Fibroblast of lung (primary cell): ENCODE data around the gene HAGH.

Experiments used
- EZH2 ChIP-seq: IDR thresholded peaks from 2 replicates; pipeline ENCODE4 v1.5.1; 2012; ENCODE audit warnings: low read length, control low read depth, mild to moderate bottlenecking; ENCODE audit errors: missing control alignments
- TF ChIP-seq, protein P1 (sequence below), 2 donors: IDR thresholded peaks in 1 of 2; conservative IDR thresholded peaks in 1 of 2; 1 replicate in 1 of 2; 2 replicates in 1 of 2; pipeline ENCODE4 v1.5.1; 2011 to 2012; ENCODE audit warnings: low read length in 2 of 2, control low read depth in 1 of 2, inconsistent platforms in 1 of 2, low read depth in 1 of 2, mild to moderate bottlenecking in 1 of 2

DNA sequence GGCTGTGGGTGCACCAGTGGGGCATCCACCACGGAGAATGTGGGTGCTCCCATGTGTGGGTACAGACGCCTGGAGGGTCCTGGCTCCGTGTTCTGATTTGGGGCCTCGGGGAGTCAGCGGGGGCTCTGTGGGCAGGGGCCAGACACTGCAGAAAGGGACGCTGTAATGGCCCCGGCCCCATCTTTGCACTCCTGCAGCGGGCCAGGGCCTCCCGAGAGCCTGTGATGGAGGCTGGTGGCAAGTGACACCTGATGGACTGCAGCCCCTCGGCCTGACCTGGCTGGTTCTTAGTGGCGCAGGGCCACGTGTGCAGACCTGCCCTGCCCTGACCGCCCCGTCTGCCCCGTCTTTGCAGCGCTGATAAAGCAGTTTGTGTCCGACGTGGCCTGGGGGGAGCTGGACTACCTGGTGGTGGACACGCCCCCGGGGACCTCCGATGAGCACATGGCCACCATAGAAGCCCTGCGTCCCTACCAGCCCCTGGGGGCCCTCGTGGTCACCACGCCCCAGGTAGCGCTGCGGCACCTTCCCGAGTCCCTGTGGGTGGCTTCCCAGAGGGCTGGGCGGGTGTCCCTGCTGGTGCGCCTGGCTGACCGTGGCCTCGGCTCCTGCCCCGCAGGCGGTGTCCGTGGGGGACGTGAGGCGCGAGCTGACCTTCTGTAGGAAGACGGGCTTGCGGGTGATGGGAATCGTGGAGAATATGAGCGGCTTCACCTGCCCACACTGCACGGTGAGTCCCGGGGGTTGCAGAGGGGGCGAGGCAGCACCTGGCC lies 39.1 kb downstream of the HAGH start:
- TF ChIP-seq EZH2, result no peak
- TF ChIP-seq, protein P1, sequence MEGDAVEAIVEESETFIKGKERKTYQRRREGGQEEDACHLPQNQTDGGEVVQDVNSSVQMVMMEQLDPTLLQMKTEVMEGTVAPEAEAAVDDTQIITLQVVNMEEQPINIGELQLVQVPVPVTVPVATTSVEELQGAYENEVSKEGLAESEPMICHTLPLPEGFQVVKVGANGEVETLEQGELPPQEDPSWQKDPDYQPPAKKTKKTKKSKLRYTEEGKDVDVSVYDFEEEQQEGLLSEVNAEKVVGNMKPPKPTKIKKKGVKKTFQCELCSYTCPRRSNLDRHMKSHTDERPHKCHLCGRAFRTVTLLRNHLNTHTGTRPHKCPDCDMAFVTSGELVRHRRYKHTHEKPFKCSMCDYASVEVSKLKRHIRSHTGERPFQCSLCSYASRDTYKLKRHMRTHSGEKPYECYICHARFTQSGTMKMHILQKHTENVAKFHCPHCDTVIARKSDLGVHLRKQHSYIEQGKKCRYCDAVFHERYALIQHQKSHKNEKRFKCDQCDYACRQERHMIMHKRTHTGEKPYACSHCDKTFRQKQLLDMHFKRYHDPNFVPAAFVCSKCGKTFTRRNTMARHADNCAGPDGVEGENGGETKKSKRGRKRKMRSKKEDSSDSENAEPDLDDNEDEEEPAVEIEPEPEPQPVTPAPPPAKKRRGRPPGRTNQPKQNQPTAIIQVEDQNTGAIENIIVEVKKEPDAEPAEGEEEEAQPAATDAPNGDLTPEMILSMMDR (conservative IDR thresholded peaks at IDR 0.05 in 1 of 2, IDR thresholded peaks at IDR 0.05 in 1 of 2; ENCODE audit: low read depth in 1 of 2, low read length in 2 of 2), result no peak
